ENCODE results near the gene CDK6.

Gene CDK6

DNA sequence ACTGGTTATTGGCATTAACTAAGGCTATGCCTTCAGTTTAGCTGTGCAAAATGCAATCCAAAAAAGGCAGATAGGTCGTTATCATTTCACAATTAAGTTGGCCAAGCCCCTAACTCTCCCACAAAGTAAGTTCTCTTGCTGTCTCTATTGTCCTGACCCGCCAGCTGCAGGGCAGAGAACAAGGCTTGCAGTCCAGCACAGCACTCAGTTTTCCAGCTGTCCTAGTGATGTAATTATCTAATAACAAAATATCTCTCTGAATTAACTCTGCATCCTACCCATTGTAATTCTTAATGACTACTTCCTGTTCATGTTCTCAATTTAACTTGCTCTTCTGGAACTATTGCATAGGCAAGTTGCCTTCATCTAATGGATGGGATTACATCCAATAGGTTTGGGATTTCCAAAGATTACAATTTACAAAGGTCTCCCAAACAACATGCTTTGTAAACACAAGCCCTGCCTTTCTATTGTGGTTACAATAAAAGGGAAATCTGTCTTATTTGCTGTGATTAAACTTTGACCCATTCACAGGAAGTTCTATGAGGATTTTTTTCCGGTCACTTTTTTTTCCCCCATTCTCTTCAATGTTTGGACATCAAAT is 55.2 kb downstream of the CDK6 start:
- Histone ChIP-seq H3K9me3 (ENCODE audit: control insufficient read depth, insufficient read depth, low read length) (no peaks in the 10 kb centered on the region), H3K4me1 (ENCODE audit: control insufficient read depth, insufficient read depth, low read length) (no peaks in the 10 kb centered on the region), H3K27me3 (ENCODE audit: control insufficient read depth, insufficient read depth, low read length) (no peaks in the 10 kb centered on the region), H3K27ac (ENCODE audit: low read length) (no peak overlapping the region), H3K4me3 (ENCODE audit: low read length) (no peak overlapping the region), H3K36me3 (ENCODE audit: control insufficient read depth, insufficient read depth, low read length) (no peaks in the 10 kb centered on the region)
- no CpG with 5 or more reads among the region's 3 CpGs for WGBS (ENCODE audit: insufficient coverage, insufficient read length)
- no peak for DNase-seq (ENCODE audit: low read depth, low spot score)

- no peak for DNase-seq (ENCODE audit: low read depth, low spot score)
- no peaks in the 10 kb centered on the region for H3K4me1 ChIP-seq (ENCODE audit: control insufficient read depth, insufficient read depth, low read length)
- H3K36me3 ChIP-seq (ENCODE audit: control insufficient read depth, insufficient read depth, low read length) = no peaks in the 10 kb centered on the region
- no peaks in the 10 kb centered on the region for H3K9me3 ChIP-seq (ENCODE audit: control insufficient read depth, insufficient read depth, low read length)
- WGBS (ENCODE audit: insufficient coverage, insufficient read length) = no CpG with 5 or more reads among the region's 5 CpGs
- H3K27ac ChIP-seq (ENCODE audit: low read length) = no peak overlapping the region
- H3K4me3 ChIP-seq (ENCODE audit: low read length) = no peak overlapping the region
- no peaks in the 10 kb centered on the region for H3K27me3 ChIP-seq (ENCODE audit: control insufficient read depth, insufficient read depth, low read length)
Measured at GRCh38 chr7:92778972-92779371, 57.4 kb downstream of the CDK6 start.

DNA sequence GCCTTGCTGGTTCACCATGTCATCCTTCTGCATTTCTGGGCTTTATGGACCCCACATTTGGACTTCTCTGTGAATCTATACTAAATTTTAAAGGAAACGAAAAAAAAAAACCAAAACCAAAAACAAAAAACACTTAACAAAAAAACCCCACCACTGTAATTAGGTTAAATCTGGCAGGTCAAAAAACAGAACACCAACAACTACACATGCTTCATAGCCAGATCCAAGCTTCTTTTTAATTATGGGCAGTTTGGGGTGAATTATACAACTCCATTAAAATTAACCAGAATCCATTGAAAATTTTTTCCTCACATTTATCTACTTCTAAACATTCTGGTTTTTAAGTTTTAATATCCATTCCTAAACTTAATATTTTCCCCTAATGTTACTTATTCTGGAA is 58.4 kb downstream of the CDK6 start:
- no peaks in the 10 kb centered on the region for H3K4me1 ChIP-seq (ENCODE audit: control insufficient read depth, insufficient read depth, low read length)
- DNase-seq (ENCODE audit: low read depth, low spot score) = no peak

GRCh38 chr7:92773808-92774207 is 62.6 kb downstream of the CDK6 start:
- DNase-seq (ENCODE audit: low read depth, low spot score) = no peak
- Histone ChIP-seq H3K9me3 (ENCODE audit: control insufficient read depth, insufficient read depth, low read length) (no peaks in the 10 kb centered on the region), H3K4me1 (ENCODE audit: control insufficient read depth, insufficient read depth, low read length) (peaks cover under 1% of the 10 kb centered on the region; the same call in 1 of the 2 replicates), H3K27ac (ENCODE audit: low read length) (no peak overlapping the region), H3K27me3 (ENCODE audit: control insufficient read depth, insufficient read depth, low read length) (no peaks in the 10 kb centered on the region), H3K36me3 (ENCODE audit: control insufficient read depth, insufficient read depth, low read length) (no peaks in the 10 kb centered on the region), H3K4me3 (ENCODE audit: low read length) (no peak overlapping the region)
- WGBS (ENCODE audit: insufficient coverage, insufficient read length) = no CpG with 5 or more reads among the region's 4 CpGs

More for the DNA sequence above, 58.4 kb downstream of the CDK6 start:
- no peak overlapping the region for H3K4me3 ChIP-seq (ENCODE audit: low read length)
- H3K27me3 ChIP-seq (ENCODE audit: control insufficient read depth, insufficient read depth, low read length) = no peaks in the 10 kb centered on the region
- H3K36me3 ChIP-seq (ENCODE audit: control insufficient read depth, insufficient read depth, low read length) = no peaks in the 10 kb centered on the region
- WGBS (ENCODE audit: insufficient coverage, insufficient read length) = 100% methylated on average over 1 of the region's 1 CpG
- H3K9me3 ChIP-seq (ENCODE audit: control insufficient read depth, insufficient read depth, low read length) = no peaks in the 10 kb centered on the region
- no peak overlapping the region for H3K27ac ChIP-seq (ENCODE audit: low read length)

DNA sequence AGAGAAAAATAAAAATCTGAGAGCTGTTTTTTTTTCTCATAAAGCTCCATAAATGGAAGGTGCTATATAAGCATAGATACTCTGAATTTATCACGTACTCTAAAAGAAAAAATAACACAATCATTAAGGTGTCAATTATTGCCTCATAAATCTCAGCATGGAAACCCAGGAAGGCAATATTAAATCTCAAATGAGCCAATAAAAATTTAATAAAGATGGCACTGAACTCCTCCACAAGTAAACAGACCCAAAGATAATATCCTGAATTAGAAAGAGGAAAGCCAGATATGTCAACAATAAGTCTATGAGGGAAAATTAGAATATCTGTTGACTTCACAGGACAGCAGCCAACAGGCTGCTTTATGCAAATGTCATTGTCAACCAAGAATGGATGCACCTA is 66.5 kb downstream of the CDK6 start:
- Histone ChIP-seq H3K27me3 (ENCODE audit: control insufficient read depth, insufficient read depth, low read length) (no peaks in the 10 kb centered on the region), H3K27ac (ENCODE audit: low read length) (no peak overlapping the region), H3K36me3 (ENCODE audit: control insufficient read depth, insufficient read depth, low read length) (no peaks in the 10 kb centered on the region), H3K9me3 (ENCODE audit: control insufficient read depth, insufficient read depth, low read length) (no peaks in the 10 kb centered on the region), H3K4me1 (ENCODE audit: control insufficient read depth, insufficient read depth, low read length) (peaks cover 9% of the 10 kb centered on the region; the same call in 1 of the 2 replicates), H3K4me3 (ENCODE audit: low read length) (no peak overlapping the region)
- DNase-seq (ENCODE audit: low read depth, low spot score) = no peak
- no CpG with 5 or more reads among the region's 1 CpG for WGBS (ENCODE audit: insufficient coverage, insufficient read length)

DNA sequence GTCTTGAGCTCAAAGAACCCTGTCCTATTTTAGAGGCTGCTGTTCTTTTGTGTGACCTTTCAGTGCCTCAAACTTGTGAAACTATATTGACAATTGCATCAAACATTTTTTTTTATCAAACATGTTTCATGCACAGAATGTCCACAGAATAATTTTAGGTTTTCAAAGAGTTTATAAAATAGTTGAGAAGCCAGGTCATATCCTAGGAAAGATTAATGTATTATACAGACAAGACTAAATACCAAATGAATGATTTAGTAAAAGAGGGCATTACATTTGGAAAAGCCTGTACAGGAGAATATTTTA is 67.0 kb downstream of the CDK6 start:
- no peak overlapping the region for H3K27ac ChIP-seq (ENCODE audit: low read length)
- H3K4me1 ChIP-seq (ENCODE audit: control insufficient read depth, insufficient read depth, low read length) = peaks cover 10% of the 10 kb centered on the region; the same call in 1 of the 2 replicates
- H3K36me3 ChIP-seq (ENCODE audit: control insufficient read depth, insufficient read depth, low read length) = no peaks in the 10 kb centered on the region
- no peaks in the 10 kb centered on the region for H3K27me3 ChIP-seq (ENCODE audit: control insufficient read depth, insufficient read depth, low read length)
- no peak overlapping the region for H3K4me3 ChIP-seq (ENCODE audit: low read length)
- no peak for DNase-seq (ENCODE audit: low read depth, low spot score)
- H3K9me3 ChIP-seq (ENCODE audit: control insufficient read depth, insufficient read depth, low read length) = no peaks in the 10 kb centered on the region

GRCh38 chr7:92768501-92769393 is 67.6 kb downstream of the CDK6 start:
- Histone ChIP-seq H3K36me3 (ENCODE audit: control insufficient read depth, insufficient read depth, low read length) (no peaks in the 10 kb centered on the region), H3K27ac (ENCODE audit: low read length) (no peak overlapping the region), H3K4me1 (ENCODE audit: control insufficient read depth, insufficient read depth, low read length) (peaks cover 11% of the 10 kb centered on the region; the same call in 1 of the 2 replicates), H3K9me3 (ENCODE audit: control insufficient read depth, insufficient read depth, low read length) (no peaks in the 10 kb centered on the region), H3K4me3 (ENCODE audit: low read length) (no peak overlapping the region), H3K27me3 (ENCODE audit: control insufficient read depth, insufficient read depth, low read length) (no peaks in the 10 kb centered on the region)
- no CpG with 5 or more reads among the region's 5 CpGs for WGBS (ENCODE audit: insufficient coverage, insufficient read length)
- DNase-seq (ENCODE audit: low read depth, low spot score) = no peak

GRCh38 chr7:92767437-92767836 is 68.9 kb downstream of the CDK6 start:
- H3K4me3 ChIP-seq (ENCODE audit: low read length) = no peak overlapping the region
- H3K9me3 ChIP-seq (ENCODE audit: control insufficient read depth, insufficient read depth, low read length) = no peaks in the 10 kb centered on the region
- H3K4me1 ChIP-seq (ENCODE audit: control insufficient read depth, insufficient read depth, low read length) = peaks cover 12% of the 10 kb centered on the region; the same call in 1 of the 2 replicates
- no peak for DNase-seq (ENCODE audit: low read depth, low spot score)
- no peak overlapping the region for H3K27ac ChIP-seq (ENCODE audit: low read length)
- H3K36me3 ChIP-seq (ENCODE audit: control insufficient read depth, insufficient read depth, low read length) = no peaks in the 10 kb centered on the region
- no peaks in the 10 kb centered on the region for H3K27me3 ChIP-seq (ENCODE audit: control insufficient read depth, insufficient read depth, low read length)

DNA sequence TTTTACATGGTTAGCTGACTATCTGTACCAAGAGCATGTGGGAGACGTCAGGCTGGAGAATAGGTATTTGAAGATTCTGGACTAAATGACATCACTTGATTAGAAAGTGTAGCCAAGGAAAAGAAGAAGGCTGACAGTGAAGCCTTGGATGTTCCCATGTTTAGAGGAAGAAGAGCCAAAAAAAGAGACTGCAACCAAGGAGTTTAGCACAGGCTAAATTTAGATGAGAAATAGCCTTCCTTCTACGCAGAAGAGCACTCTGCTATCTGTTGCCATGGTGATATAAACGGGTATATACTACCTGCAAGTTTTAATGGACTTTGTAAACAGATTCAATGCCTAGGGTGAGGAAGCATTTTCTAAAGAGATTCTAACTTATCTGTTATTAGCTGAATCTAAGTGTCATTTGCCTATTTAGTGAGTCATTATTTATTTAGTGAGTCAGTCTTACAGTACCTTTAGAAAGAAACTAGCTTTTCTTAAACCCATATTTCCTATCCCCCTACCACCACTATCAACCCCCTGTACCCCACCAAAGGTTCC is 69.8 kb downstream of the CDK6 start:
- no peak for DNase-seq (ENCODE audit: low read depth, low spot score)
- Histone ChIP-seq H3K4me1 (ENCODE audit: control insufficient read depth, insufficient read depth, low read length) (peaks cover 12% of the 10 kb centered on the region; the same call in 1 of the 2 replicates), H3K9me3 (ENCODE audit: control insufficient read depth, insufficient read depth, low read length) (no peaks in the 10 kb centered on the region), H3K4me3 (ENCODE audit: low read length) (no peak overlapping the region), H3K27me3 (ENCODE audit: control insufficient read depth, insufficient read depth, low read length) (no peaks in the 10 kb centered on the region), H3K27ac (ENCODE audit: low read length) (no peak overlapping the region), H3K36me3 (ENCODE audit: control insufficient read depth, insufficient read depth, low read length) (no peaks in the 10 kb centered on the region)
- WGBS (ENCODE audit: insufficient coverage, insufficient read length) = no CpG with 5 or more reads among the region's 3 CpGs

- H3K4me3 ChIP-seq (ENCODE audit: low read length) = no peak overlapping the region
- H3K36me3 ChIP-seq (ENCODE audit: control insufficient read depth, insufficient read depth, low read length) = no peaks in the 10 kb centered on the region
- peaks cover 12% of the 10 kb centered on the region; the same call in 1 of the 2 replicates for H3K4me1 ChIP-seq (ENCODE audit: control insufficient read depth, insufficient read depth, low read length)
- no peak overlapping the region for H3K27ac ChIP-seq (ENCODE audit: low read length)
- no peak for DNase-seq (ENCODE audit: low read depth, low spot score)
- H3K27me3 ChIP-seq (ENCODE audit: control insufficient read depth, insufficient read depth, low read length) = no peaks in the 10 kb centered on the region
- WGBS (ENCODE audit: insufficient coverage, insufficient read length) = no CpG with 5 or more reads among the region's 3 CpGs
- H3K9me3 ChIP-seq (ENCODE audit: control insufficient read depth, insufficient read depth, low read length) = no peaks in the 10 kb centered on the region
Measured at GRCh38 chr7:92765725-92766124, 70.6 kb downstream of the CDK6 start.
